GM23338 (cell line): ENCODE measurements around the gene TP53I3.
A peak's percentile ranks its signal among the peaks of the same experiment; 100 is the strongest.

Experiments
- CREB1 ChIP-seq: fragments of 250-450 bp; sonication (Bioruptor Pico); IDR thresholded peaks from 2 replicates; pipeline ENCODE4 v1.5.0; 2020; ENCODE audit warnings: low read depth, mild to moderate bottlenecking, moderate library complexity
- CTCF ChIP-seq, 2 experiments: fragments of 200-600 bp in 1 of 2; sonication (generic) in 1 of 2; conservative IDR thresholded peaks; 2 replicates each; pipeline versions ENCODE4 v1.5.1 to v1.6.1; 2016 to 2017; ENCODE audit warnings: antibody characterized with exemption in 2 of 2, low read depth in 2 of 2, mild to moderate bottlenecking in 2 of 2, moderate library complexity in 1 of 2
- EZH2 ChIP-seq: fragments of 200-600 bp; sonication (generic); IDR thresholded peaks from one replicate; pipeline ENCODE4 v1.8.0; 2017; ENCODE audit warnings: antibody characterized with exemption, mild to moderate bottlenecking, low read depth; ENCODE audit not compliant: unreplicated experiment
- EZH2phosphoT487 ChIP-seq: fragments of 200-600 bp; sonication (generic); IDR thresholded peaks from one replicate; pipeline ENCODE4 v1.8.1; 2018; ENCODE audit warnings: antibody characterized with exemption; ENCODE audit not compliant: unreplicated experiment
- JUNB ChIP-seq: IDR thresholded peaks from one replicate; pipeline ENCODE4 v1.6.1; 2016; ENCODE audit warnings: antibody characterized with exemption; ENCODE audit not compliant: unreplicated experiment
- NANOG ChIP-seq: IDR thresholded peaks from 2 replicates; pipeline ENCODE4 v1.6.1; 2016; ENCODE audit warnings: antibody characterized with exemption, borderline replicate concordance
- POLR2AphosphoS5 ChIP-seq: IDR thresholded peaks from 2 replicates; pipeline ENCODE4 v1.6.1; 2016; ENCODE audit warnings: antibody characterized with exemption, low read depth
- REST ChIP-seq: IDR thresholded peaks from one replicate; pipeline ENCODE4 v1.6.1; 2018; ENCODE audit warnings: antibody characterized with exemption; ENCODE audit not compliant: unreplicated experiment
- ZNF114 ChIP-seq: fragments of 250-450 bp; sonication (Bioruptor Pico); IDR thresholded peaks from 2 replicates; pipeline ENCODE4 v1.5.0; 2020; ENCODE audit warnings: mild to moderate bottlenecking, moderate library complexity

- TF ChIP-seq REST (no peak), EZH2phosphoT487 (no peak), CTCF (conservative IDR thresholded peaks at IDR 0.05; ENCODE audit: low read depth in 2 of 2) (no peak), POLR2AphosphoS5 (peak; percentile 96), EZH2 (no peak), JUNB (no peak), CREB1 (CRISPR knock-in tag) (no peak), ZNF114 (no peak), NANOG (no peak)
Measured at GRCh38 chr2:24049485-24050021, 35.1 kb downstream of the TP53I3 start, which contains the start of gene FKBP1B.
